ENCODE measurements around the gene COX6B1. TPM values are rescaled to one million over a fixed set of nuclear protein-coding genes. Genes with fewer than 3 reads are reported as not detected.

COX6B1 gene
- total RNA-seq, 1 donor, result 185 TPM

GRCh38 chr19:35641515-35642151 is 6.5 kb upstream of the COX6B1 start, which contains the start of gene ETV2:
Gene ETV2 (plus strand): TSS chr19:35641745. CDS start chr19:35642461, 716 bp downstream.
- Histone ChIP-seq H3K4me3 (ENCODE audit: insufficient read depth, low read length) (peak within 1 kb of the TSS; percentile 42), H3K9me3 (ENCODE audit: low read depth, low read length) (no peaks in the 10 kb centered on the region), H3K4me2 (ENCODE audit: insufficient read depth, low read length) (peak within 1 kb of the TSS; percentile 55), H3K27ac (ENCODE audit: low read depth, low read length) (no peak within 1 kb of the TSS), H3K36me3 (ENCODE audit: insufficient read depth, low read length) (peaks cover 12% of the 10 kb centered on the region), H4K20me1 (ENCODE audit: insufficient read depth, low read length) (no peaks in the 10 kb centered on the region), H2AFZ (ENCODE audit: low read length) (peak within 1 kb of the TSS; percentile 70), H3K27me3 (ENCODE audit: insufficient read depth, low read length) (no peaks in the 10 kb centered on the region), H3K79me2 (ENCODE audit: insufficient read depth, low read length) (no peaks in the 10 kb centered on the region), H3K4me1 (ENCODE audit: insufficient read depth, low read length) (peaks cover 11% of the 10 kb centered on the region)
- TF ChIP-seq, protein P1, sequence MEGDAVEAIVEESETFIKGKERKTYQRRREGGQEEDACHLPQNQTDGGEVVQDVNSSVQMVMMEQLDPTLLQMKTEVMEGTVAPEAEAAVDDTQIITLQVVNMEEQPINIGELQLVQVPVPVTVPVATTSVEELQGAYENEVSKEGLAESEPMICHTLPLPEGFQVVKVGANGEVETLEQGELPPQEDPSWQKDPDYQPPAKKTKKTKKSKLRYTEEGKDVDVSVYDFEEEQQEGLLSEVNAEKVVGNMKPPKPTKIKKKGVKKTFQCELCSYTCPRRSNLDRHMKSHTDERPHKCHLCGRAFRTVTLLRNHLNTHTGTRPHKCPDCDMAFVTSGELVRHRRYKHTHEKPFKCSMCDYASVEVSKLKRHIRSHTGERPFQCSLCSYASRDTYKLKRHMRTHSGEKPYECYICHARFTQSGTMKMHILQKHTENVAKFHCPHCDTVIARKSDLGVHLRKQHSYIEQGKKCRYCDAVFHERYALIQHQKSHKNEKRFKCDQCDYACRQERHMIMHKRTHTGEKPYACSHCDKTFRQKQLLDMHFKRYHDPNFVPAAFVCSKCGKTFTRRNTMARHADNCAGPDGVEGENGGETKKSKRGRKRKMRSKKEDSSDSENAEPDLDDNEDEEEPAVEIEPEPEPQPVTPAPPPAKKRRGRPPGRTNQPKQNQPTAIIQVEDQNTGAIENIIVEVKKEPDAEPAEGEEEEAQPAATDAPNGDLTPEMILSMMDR (IDR thresholded peaks at IDR 0.05; ENCODE audit: extremely low read depth, low read depth, low read length), result no peak
- peak; percentile 77 for DNase-seq (ENCODE audit: insufficient read length, low spot score, missing footprints)

- H3K4me3 ChIP-seq (ENCODE audit: insufficient read depth, low read length), result no peak overlapping the region
- H4K20me1 ChIP-seq (ENCODE audit: insufficient read depth, low read length), result no peaks in the 10 kb centered on the region
- H3K27me3 ChIP-seq (ENCODE audit: insufficient read depth, low read length), result no peaks in the 10 kb centered on the region
- H3K4me2 ChIP-seq (ENCODE audit: insufficient read depth, low read length), result no peak overlapping the region
- H3K9me3 ChIP-seq (ENCODE audit: low read depth, low read length), result no peaks in the 10 kb centered on the region
- H3K27ac ChIP-seq (ENCODE audit: low read depth, low read length), result no peak overlapping the region
- peak; percentile 57 for DNase-seq (ENCODE audit: insufficient read length, low spot score, missing footprints)
- no peak overlapping the region for H2AFZ ChIP-seq (ENCODE audit: low read length)
- H3K79me2 ChIP-seq (ENCODE audit: insufficient read depth, low read length), result no peaks in the 10 kb centered on the region
- peaks cover 9% of the 10 kb centered on the region for H3K36me3 ChIP-seq (ENCODE audit: insufficient read depth, low read length)
- TF ChIP-seq, protein P1 (IDR thresholded peaks at IDR 0.05; ENCODE audit: extremely low read depth, low read depth, low read length), result no peak
- peaks cover 11% of the 10 kb centered on the region for H3K4me1 ChIP-seq (ENCODE audit: insufficient read depth, low read length)
Observed at GRCh38 chr19:35642312-35642711, 5.8 kb upstream of the COX6B1 start.

DNA sequence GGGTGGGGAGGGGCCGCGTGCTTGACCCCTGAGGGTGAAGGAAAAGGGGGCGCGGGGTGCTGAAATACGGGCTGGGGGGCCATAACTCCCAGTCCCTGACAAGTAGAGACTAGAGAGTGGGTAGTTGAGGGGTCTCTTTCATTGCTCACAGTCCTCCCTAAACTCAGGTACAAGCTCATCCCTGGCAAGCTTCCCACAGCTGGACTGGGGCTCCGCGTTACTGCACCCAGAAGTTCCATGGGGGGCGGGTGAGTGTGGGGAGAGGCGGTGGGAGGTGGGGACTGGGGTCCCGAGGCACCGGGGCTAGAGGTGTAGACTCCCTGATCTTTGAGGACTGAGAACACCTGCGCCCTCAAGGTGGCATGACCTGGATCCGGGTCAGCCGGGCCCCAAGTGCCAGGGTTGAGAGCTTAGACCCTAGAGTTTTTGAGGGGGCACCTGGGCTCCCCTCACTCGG is 5.3 kb upstream of the COX6B1 start:
- peak overlapping the region; percentile 96 for H3K4me2 ChIP-seq (ENCODE audit: insufficient read depth, low read length)
- no peaks in the 10 kb centered on the region for H3K9me3 ChIP-seq (ENCODE audit: low read depth, low read length)

More for the DNA sequence above, 5.3 kb upstream of the COX6B1 start:
- H3K4me1 ChIP-seq (ENCODE audit: insufficient read depth, low read length), result peaks cover 11% of the 10 kb centered on the region
- TF ChIP-seq, protein P1 (IDR thresholded peaks at IDR 0.05; ENCODE audit: extremely low read depth, low read depth, low read length), result no peak
- no peak overlapping the region for H3K27ac ChIP-seq (ENCODE audit: low read depth, low read length)
- peak overlapping the region; percentile 77 for H3K4me3 ChIP-seq (ENCODE audit: insufficient read depth, low read length)
- H3K36me3 ChIP-seq (ENCODE audit: insufficient read depth, low read length), result peaks cover 5% of the 10 kb centered on the region
- peak overlapping the region; percentile 97 for H2AFZ ChIP-seq (ENCODE audit: low read length)
- H3K27me3 ChIP-seq (ENCODE audit: insufficient read depth, low read length), result no peaks in the 10 kb centered on the region
- DNase-seq (ENCODE audit: insufficient read length, low spot score, missing footprints), result peak; percentile 72
- H3K79me2 ChIP-seq (ENCODE audit: insufficient read depth, low read length), result no peaks in the 10 kb centered on the region
- H4K20me1 ChIP-seq (ENCODE audit: insufficient read depth, low read length), result no peaks in the 10 kb centered on the region

Data from osteoblast (primary cell).